GM12872 (cell line): ENCODE results near the gene SLC25A29.

Source experiments
- TF ChIP-seq, protein P1 (sequence below): IDR thresholded peaks from 3 replicates; pipeline ENCODE4 v1.5.1; 2011; ENCODE audit warnings: low read depth, mild to moderate bottlenecking, low read length, moderate library complexity; ENCODE audit not compliant: insufficient read depth

Gene SLC25A29

DNA sequence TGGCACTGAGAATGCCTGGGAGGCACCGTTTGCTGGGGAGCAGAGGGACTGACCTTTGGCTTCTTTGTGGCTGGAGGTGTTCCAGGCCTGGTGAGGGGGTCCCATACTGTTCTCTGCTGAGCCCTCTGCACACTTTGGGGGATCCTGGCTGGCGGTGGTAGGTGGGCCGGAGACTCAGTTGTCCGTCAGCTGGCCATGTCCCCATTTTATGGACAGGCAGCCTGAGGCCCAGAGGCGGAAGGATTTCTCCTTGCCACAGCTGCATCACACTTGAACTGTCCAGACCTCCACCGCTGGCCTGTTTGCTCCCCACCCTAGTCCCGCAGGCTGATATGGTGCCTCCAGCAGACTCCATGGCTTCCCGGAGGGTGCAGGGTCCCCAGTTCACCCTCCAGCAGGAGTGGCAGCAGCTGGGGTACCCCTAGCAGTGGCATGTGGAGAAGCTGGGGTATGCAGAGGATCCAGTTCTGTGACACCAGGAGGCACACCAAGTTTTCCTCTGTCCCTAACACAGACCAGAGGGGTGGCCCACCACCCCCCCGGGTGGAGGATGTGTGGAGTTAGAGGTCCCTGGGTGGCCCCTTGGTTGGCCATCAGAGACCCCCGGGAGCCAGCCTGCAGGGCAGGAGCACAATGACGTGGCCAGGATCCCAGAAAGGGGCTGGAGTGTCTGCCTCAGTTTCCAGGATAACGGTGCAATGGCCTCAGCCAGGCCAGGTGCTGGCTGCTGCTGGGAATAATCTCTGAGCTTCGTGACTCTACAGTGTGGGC lies 14.8 kb downstream of the SLC25A29 start:
- TF ChIP-seq, protein P1, sequence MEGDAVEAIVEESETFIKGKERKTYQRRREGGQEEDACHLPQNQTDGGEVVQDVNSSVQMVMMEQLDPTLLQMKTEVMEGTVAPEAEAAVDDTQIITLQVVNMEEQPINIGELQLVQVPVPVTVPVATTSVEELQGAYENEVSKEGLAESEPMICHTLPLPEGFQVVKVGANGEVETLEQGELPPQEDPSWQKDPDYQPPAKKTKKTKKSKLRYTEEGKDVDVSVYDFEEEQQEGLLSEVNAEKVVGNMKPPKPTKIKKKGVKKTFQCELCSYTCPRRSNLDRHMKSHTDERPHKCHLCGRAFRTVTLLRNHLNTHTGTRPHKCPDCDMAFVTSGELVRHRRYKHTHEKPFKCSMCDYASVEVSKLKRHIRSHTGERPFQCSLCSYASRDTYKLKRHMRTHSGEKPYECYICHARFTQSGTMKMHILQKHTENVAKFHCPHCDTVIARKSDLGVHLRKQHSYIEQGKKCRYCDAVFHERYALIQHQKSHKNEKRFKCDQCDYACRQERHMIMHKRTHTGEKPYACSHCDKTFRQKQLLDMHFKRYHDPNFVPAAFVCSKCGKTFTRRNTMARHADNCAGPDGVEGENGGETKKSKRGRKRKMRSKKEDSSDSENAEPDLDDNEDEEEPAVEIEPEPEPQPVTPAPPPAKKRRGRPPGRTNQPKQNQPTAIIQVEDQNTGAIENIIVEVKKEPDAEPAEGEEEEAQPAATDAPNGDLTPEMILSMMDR, result no peak

DNA sequence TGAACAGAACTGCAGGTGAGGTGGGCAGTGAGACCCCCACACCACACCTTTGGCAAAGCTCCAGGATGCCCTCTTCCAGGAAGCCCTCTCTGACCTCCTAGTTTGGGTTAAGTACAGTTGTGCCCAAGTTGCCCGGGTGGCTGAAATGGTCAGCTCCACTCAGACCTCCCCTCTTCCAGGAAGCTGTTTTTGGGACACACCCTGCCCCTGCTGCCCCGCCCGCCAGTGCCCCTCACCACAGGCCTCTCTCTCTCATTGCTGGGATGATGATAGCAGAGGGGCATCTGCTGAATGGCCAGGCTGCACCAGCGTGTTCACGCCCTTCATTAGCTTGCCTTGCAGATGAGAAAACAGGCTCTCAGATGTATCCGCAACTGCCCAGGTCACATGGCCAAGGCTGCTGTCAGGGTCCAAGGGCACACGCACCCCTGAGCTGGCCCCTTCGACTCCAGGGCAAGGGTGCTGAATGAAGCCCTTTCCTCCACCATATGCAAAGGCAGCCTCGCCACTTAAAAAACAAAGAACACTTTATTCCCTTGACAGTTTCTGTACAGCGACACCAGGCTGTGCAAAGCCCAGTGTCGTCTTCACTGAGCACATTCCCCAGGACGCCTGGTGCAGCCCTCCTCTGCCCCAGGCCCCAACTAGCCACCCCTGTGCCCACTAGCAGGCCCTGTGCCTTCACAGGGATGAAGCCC lies 15.5 kb downstream of the SLC25A29 start:
- TF ChIP-seq, protein P1, result no peak

DNA sequence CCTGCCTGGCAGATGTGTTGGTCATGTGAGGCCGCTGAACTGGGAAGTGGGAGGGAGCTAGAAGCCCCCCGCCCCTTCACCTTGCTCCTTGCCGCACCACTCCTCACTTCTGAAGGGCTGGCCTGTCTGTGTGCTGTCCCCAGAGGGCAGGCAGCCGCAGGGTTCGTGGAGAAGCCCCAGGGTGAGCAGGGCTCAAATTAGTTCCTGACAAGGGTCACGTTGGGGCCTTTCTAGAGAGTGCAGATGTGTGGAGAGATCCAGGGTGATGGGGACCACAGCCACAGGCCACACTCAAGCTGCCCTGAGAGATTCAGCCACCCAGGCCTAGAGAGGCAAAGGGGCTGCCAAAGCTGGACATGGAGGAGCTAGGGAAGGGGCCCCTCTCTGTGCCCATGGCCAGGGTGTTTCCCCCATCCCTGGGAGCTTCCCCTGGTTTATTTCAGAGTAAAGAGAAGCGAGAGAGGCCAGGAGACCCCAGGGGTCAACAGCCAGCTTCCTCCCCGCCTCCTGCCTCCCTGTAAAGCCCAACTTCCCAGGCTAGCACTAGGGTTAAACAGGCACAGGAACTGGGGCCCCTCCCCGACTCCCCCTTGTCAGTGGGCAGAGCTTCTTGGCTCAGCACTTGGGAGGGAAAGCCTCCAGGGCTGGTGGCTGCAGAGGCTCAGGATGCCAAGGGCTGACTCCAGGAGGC lies 16.2 kb downstream of the SLC25A29 start:
- TF ChIP-seq, protein P1, result no peak

DNA sequence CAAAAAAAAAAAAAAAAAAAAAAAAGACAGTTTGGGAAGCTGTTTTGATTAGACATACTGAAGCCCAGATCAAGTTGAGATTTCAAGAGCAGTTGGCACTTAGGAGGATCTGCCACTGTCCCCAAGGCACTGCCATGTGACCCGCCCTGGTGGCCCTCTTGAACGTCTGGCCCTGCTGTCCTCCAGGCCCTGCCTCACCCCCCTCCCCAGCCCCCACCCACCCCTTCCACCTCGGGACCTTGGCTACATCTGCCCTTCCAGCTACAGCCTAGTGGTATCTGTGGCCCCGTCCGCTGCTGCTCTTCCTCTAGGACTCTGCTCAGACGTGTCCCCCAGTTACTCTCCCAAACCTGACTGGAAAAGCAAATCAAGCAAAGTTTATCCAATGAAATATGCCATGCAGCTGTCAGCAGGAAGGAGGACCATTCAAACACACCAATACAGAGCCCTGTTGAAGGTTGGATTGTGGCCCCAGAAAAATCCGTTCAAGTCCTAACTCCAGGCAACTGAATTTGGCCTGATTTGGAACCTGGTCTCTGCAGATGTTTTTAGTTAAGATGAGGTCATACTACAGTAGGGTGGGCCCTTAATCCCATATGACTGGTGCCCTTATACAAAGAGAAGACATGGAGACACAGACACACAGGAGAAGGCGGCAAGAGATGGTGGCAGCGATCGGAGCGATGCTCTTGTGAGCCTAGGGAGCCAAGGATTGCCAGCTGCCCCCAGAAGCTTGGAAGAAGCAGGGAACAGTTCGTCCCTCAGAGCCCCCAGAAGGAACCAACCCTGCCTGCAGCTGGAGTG lies 17.7 kb downstream of the SLC25A29 start:
- TF ChIP-seq, protein P1, result no peak

DNA sequence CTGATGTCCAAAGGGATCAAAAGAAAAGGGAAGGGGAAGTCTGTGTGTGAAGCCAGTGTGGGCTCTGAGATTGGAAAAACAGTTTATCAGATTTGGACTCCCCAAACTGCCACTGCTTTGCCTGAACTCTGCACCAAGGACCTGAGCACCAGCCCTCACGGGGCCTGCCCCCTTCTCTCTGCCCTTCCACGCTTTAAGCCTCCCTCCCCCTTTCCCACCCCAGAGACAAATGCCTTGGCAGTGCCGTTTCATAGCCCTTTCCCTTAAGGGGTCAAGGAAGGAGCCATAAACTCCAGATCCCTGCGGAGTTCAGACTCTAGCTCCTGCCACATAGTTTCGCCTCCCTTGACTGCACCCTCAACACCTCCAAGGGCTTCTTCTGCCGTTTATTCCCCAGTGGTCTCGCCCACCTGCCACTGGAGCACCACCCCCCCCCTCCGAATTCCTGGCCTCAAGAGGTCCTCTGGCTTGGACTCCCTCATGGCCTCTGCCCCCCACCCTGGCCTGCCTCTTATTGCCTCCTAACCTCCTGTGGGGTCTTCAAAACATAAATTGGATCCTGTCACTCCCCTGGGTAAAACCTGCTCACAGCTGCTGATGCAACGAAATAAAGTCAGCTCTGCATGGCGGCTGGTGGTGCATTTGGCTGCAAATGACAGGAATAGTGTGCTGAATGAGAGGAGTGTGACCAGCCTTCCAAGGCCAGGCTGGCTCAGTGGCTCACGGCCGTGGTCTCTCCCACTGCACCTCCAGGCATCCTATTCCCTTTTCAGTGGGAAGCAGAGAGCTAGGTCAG lies 18.8 kb downstream of the SLC25A29 start:
- TF ChIP-seq, protein P1, result no peak

DNA sequence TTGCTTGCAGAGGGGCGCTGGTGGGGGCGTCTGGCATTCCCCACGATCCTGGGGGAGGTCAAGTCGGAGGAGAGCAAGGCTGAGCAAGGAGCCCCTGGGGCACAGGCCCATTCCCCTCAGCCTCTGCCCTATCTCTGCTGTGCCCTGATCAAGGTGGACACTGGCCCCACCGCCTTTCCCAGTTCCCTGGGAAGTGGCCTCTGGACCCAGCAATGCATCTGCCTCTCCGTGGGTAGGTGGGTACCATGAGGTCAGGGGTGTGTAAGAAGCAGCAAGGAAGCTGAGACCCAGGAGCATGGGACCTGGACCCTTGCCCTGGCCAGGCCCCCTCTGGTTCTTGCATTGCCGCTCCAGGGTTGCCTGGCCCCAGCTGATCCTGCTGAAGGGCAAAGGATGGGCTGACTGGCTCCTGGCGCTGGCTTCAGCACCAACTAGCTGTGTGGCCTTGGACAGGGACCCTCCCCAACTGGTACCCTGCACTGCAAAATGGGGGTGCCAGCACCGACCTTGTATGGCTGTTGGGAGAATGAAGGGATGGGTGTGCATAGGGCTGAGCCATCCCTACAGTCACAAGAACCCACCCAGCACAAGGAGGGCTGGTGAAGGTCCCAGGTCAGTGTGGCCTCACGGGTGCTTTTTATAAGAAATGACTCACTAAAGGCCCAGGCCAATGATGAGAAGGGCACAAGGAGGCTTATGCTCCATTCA lies 19.6 kb downstream of the SLC25A29 start:
- TF ChIP-seq, protein P1, result no peak
